Upper lobe of left lung (tissue), 4 donors: ENCODE measurements around the gene UBD.

Experiments
- POLR2A ChIP-seq, 4 donors: fragments of 450-650 bp; IDR thresholded peaks; one replicate each; pipeline ENCODE4 v1.5.1; 2016 to 2017; ENCODE audit warnings: antibody characterized with exemption in 4 of 4, mild to moderate bottlenecking in 2 of 4
- TF ChIP-seq, protein P1 (sequence below), 6 experiments: fragments of 450-650 bp in 4 of 6; fragments of 200-600 bp in 2 of 6; sonication (generic) in 2 of 6; IDR thresholded peaks; one replicate each; pipeline ENCODE4 v1.5.1; 2016 to 2019; ENCODE audit warnings: antibody characterized with exemption in 6 of 6

DNA sequence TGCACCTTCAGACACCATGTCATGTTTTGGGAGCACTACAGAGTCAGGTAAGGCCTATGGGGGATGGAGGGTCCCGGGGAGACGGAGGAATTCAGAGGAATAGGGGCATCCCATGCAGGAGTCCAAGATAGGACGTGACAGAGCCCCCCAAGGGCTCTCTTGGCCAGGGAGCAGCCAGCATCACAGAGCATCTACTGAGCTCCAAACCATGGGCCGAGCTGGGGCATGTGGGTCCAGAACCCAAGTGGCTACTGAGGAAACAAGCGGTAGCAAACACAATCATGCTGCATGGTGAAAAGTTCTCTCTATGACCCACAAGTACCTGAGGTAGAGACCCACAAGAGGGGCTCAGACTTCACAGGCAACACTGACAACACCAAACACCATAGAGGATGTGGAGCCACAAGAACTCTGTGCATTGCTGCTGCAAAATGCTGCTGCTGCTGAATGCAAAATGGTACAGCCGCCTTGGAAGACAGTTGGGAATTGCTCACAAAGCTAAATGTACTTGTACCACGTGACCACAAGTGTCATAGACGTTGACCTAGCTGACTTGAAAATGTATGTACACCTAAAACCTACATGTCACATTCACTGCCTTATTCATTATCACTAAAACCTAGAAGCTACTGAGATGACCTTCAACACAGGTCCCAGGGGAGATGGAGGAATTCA lies 38.4 kb downstream of the UBD start:
- TF ChIP-seq, protein P1, sequence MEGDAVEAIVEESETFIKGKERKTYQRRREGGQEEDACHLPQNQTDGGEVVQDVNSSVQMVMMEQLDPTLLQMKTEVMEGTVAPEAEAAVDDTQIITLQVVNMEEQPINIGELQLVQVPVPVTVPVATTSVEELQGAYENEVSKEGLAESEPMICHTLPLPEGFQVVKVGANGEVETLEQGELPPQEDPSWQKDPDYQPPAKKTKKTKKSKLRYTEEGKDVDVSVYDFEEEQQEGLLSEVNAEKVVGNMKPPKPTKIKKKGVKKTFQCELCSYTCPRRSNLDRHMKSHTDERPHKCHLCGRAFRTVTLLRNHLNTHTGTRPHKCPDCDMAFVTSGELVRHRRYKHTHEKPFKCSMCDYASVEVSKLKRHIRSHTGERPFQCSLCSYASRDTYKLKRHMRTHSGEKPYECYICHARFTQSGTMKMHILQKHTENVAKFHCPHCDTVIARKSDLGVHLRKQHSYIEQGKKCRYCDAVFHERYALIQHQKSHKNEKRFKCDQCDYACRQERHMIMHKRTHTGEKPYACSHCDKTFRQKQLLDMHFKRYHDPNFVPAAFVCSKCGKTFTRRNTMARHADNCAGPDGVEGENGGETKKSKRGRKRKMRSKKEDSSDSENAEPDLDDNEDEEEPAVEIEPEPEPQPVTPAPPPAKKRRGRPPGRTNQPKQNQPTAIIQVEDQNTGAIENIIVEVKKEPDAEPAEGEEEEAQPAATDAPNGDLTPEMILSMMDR (IDR thresholded peaks at IDR 0.05) = no peak
- TF ChIP-seq POLR2A (IDR thresholded peaks at IDR 0.05) = no peak
